ENCODE results near the gene BAIAP3. TPM values are rescaled to one million over a fixed set of nuclear protein-coding genes. Genes with fewer than 3 reads are reported as not detected.

Gene BAIAP3
- total and polyA plus RNA-seq, 2 of the 8 experiments (the other 6 are each of a cell fraction or from before 2014, with no cell fraction given), result 2.9 to 6.8 TPM

GRCh38 chr16:1315081-1316032 lies 18.1 kb upstream of the BAIAP3 start (continued):
- TF ChIP-seq CEBPB (IDR thresholded peaks at IDR 0.05; ENCODE audit: low read depth, low read length) (no peak), CBX5 (IDR thresholded peaks at IDR 0.05; ENCODE audit: low read depth, low read length) (no peak), PHF8 (conservative IDR thresholded peaks at IDR 0.05; ENCODE audit: low read depth, low read length) (no peak), RAD21 (IDR thresholded peaks at IDR 0.05 in 1 of 2, conservative IDR thresholded peaks at IDR 0.05 in 1 of 2; ENCODE audit: low read depth in 2 of 2, low read length in 2 of 2) (no peak), SP4 (IDR thresholded peaks at IDR 0.05; ENCODE audit: low read length) (no peak), POLR2A (IDR thresholded peaks at IDR 0.05; ENCODE audit: control extremely low read depth in 1 of 2, low read depth in 2 of 2, low read length in 2 of 2) (no peak)
